Measurements from ENCODE around the gene LCN6. TPM values are rescaled to one million over a fixed set of nuclear protein-coding genes. Genes with fewer than 3 reads are reported as not detected.
A peak's percentile ranks its signal among the peaks of the same experiment; 100 is the strongest.
"Not testable (repeated sequence)": the region's sequence is repeated elsewhere in the genome, so short reads cannot be mapped to it uniquely, and the experiment has no call there.

LCN6 gene
- total RNA-seq, 1 donor from 2014 or later = not detected

GRCh38 chr9:136786451-136786850, 38.1 kb upstream of the LCN6 start:
- no peak overlapping the region for H3K4me3 ChIP-seq (ENCODE audit: insufficient read depth, low read depth, low read length)
- TF ChIP-seq EZH2 (IDR thresholded peaks at IDR 0.05; ENCODE audit: insufficient read depth, low read length) (no peak), CTCF (IDR thresholded peaks at IDR 0.05; ENCODE audit: insufficient read depth, low read depth, low read length) (no peak)
- DNase-seq (ENCODE audit: low read depth) (no peak), FAIRE-seq (no peak)
- no peaks in the 10 kb centered on the region for H3K36me3 ChIP-seq (ENCODE audit: insufficient read depth, low read length)
- no peaks in the 10 kb centered on the region for H3K4me1 Mint-ChIP-seq (ENCODE audit: low read depth, unreplicated experiment)
- no peaks in the 10 kb centered on the region for H4K20me1 ChIP-seq (ENCODE audit: insufficient read depth, low read length)
- H3K79me2 ChIP-seq (ENCODE audit: insufficient read depth, low read length) = peaks cover under 1% of the 10 kb centered on the region
- no peak overlapping the region for H3K4me3 Mint-ChIP-seq (ENCODE audit: unreplicated experiment)
- peaks cover 6% of the 10 kb centered on the region for H3K27me3 ChIP-seq (ENCODE audit: insufficient read depth, low read length)
- H3K9ac ChIP-seq (ENCODE audit: low read length) = no peak overlapping the region
- H3K4me2 ChIP-seq (ENCODE audit: low read length) = no peak overlapping the region
- H3K9me3 Mint-ChIP-seq (ENCODE audit: unreplicated experiment) = no peaks in the 10 kb centered on the region
- H3K27ac Mint-ChIP-seq (ENCODE audit: unreplicated experiment) = no peak overlapping the region
- H3K27ac ChIP-seq (ENCODE audit: low read depth, low read length) = no peak overlapping the region
- no peaks in the 10 kb centered on the region for H3K9me3 ChIP-seq (ENCODE audit: insufficient read depth, low read depth, low read length)
- peaks cover 3% of the 10 kb centered on the region for H3K4me1 ChIP-seq (ENCODE audit: insufficient read depth, low read length)
- no peak overlapping the region for H2AFZ ChIP-seq (ENCODE audit: low read depth, low read length)
- H3K36me3 Mint-ChIP-seq (ENCODE audit: low read depth, unreplicated experiment) = no peaks in the 10 kb centered on the region
- peaks cover 8% of the 10 kb centered on the region for H3K27me3 Mint-ChIP-seq (ENCODE audit: low read depth, unreplicated experiment)

GRCh38 chr9:136785565-136786355, 37.4 kb upstream of the LCN6 start:
- H3K4me3 ChIP-seq (ENCODE audit: insufficient read depth, low read depth, low read length); H3K4me1 ChIP-seq (ENCODE audit: insufficient read depth, low read length); H3K36me3 Mint-ChIP-seq (ENCODE audit: low read depth, unreplicated experiment); H3K9me3 ChIP-seq (ENCODE audit: insufficient read depth, low read depth, low read length); H3K27me3 ChIP-seq (ENCODE audit: insufficient read depth, low read length); FAIRE-seq; H3K9me3 Mint-ChIP-seq (ENCODE audit: unreplicated experiment); H2AFZ ChIP-seq (ENCODE audit: low read depth, low read length); H3K4me2 ChIP-seq (ENCODE audit: low read length); H3K27ac ChIP-seq (ENCODE audit: low read depth, low read length); DNase-seq (ENCODE audit: low read depth); H3K36me3 ChIP-seq (ENCODE audit: insufficient read depth, low read length); H3K9ac ChIP-seq (ENCODE audit: low read length); H3K79me2 ChIP-seq (ENCODE audit: insufficient read depth, low read length); H3K4me1 Mint-ChIP-seq (ENCODE audit: low read depth, unreplicated experiment); H3K4me3 Mint-ChIP-seq (ENCODE audit: unreplicated experiment); H4K20me1 ChIP-seq (ENCODE audit: insufficient read depth, low read length): not testable (repeated sequence)
- peak overlapping the region; percentile 41 for H3K27ac Mint-ChIP-seq (ENCODE audit: unreplicated experiment)
- H3K27me3 Mint-ChIP-seq (ENCODE audit: low read depth, unreplicated experiment) = peaks cover 10% of the 10 kb centered on the region

GRCh38 chr9:136784997-136785361, 36.7 kb upstream of the LCN6 start:
- Histone ChIP-seq H3K4me3 (ENCODE audit: insufficient read depth, low read depth, low read length) (no peak overlapping the region), H3K79me2 (ENCODE audit: insufficient read depth, low read length) (no peaks in the 10 kb centered on the region), H3K36me3 (ENCODE audit: insufficient read depth, low read length) (no peaks in the 10 kb centered on the region), H3K4me2 (ENCODE audit: low read length) (no peak overlapping the region), H3K9ac (ENCODE audit: low read length) (no peak overlapping the region), H3K27me3 (ENCODE audit: insufficient read depth, low read length) (peaks cover 11% of the 10 kb centered on the region), H3K4me1 (ENCODE audit: insufficient read depth, low read length) (no peaks in the 10 kb centered on the region), H3K9me3 (ENCODE audit: insufficient read depth, low read depth, low read length) (no peaks in the 10 kb centered on the region), H4K20me1 (ENCODE audit: insufficient read depth, low read length) (no peaks in the 10 kb centered on the region), H2AFZ (ENCODE audit: low read depth, low read length) (no peak overlapping the region), H3K27ac (ENCODE audit: low read depth, low read length) (no peak overlapping the region)
- H3K36me3 Mint-ChIP-seq (ENCODE audit: low read depth, unreplicated experiment) = no peaks in the 10 kb centered on the region
- H3K9me3 Mint-ChIP-seq (ENCODE audit: unreplicated experiment) = no peaks in the 10 kb centered on the region
- H3K27ac Mint-ChIP-seq (ENCODE audit: unreplicated experiment) = no peak overlapping the region
- TF ChIP-seq CTCF (IDR thresholded peaks at IDR 0.05; ENCODE audit: insufficient read depth, low read depth, low read length) = no peak
- TF ChIP-seq EZH2 (IDR thresholded peaks at IDR 0.05; ENCODE audit: insufficient read depth, low read length) = no peak
- DNase-seq (ENCODE audit: low read depth) (no peak), FAIRE-seq (no peak)
- peaks cover 15% of the 10 kb centered on the region for H3K27me3 Mint-ChIP-seq (ENCODE audit: low read depth, unreplicated experiment)
- no peak overlapping the region for H3K4me3 Mint-ChIP-seq (ENCODE audit: unreplicated experiment)
- H3K4me1 Mint-ChIP-seq (ENCODE audit: low read depth, unreplicated experiment) = peaks cover 5% of the 10 kb centered on the region

Data from astrocyte (in vitro differentiated cells and primary cell).